ENCODE results near the gene PPOX.

DNA sequence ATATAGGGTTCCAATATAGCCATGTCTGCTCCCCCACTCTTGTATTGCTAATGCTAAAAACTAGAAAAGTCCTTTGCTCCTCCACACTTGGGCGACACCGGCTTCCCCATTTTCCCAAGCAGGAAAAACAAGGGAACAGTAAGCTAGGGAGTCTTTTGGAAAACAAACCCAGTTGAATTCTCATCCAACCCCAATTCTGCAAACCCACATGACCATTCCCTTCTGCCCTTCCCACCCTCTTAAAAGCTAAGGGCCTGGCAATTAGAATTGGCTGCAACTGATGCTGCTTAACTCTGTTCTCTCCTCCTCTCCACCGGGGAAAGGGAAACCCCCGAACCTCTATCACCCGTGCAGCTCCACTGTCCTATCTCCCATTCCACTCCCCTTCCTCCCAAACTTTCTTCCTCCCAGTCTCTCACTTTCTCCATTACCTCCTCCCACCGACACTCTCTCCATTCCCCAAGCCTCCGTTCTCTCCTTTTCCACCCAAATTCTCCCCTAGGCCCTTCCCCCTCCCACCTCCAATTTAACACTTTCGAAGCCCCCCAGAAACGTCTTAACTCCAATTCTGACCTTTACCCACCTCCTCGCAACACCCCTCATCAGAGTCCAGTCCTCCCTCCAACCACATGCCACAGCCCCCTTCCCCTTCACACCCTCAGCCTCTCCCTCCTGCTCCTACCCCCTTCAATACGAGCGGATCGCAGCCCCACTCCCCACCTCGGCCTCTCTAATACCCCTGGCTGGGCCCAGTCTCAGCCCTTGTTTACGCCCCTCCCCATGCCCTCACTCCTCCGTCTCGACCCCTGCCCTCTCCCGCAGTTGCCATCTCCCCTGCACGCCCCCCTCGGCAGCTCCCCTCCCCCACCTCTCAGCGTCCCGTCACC lies 34.5 kb upstream of the PPOX start:
- TF ChIP-seq SMC3 (IDR thresholded peaks at IDR 0.05; ENCODE audit: low read depth, low read length) (no peak), RFX5 (IDR thresholded peaks at IDR 0.05; ENCODE audit: low read length) (no peak), EZH2phosphoT487 (IDR thresholded peaks at IDR 0.05; ENCODE audit: borderline replicate concordance, low read depth) (no peak)
- TF ChIP-seq, protein P1, sequence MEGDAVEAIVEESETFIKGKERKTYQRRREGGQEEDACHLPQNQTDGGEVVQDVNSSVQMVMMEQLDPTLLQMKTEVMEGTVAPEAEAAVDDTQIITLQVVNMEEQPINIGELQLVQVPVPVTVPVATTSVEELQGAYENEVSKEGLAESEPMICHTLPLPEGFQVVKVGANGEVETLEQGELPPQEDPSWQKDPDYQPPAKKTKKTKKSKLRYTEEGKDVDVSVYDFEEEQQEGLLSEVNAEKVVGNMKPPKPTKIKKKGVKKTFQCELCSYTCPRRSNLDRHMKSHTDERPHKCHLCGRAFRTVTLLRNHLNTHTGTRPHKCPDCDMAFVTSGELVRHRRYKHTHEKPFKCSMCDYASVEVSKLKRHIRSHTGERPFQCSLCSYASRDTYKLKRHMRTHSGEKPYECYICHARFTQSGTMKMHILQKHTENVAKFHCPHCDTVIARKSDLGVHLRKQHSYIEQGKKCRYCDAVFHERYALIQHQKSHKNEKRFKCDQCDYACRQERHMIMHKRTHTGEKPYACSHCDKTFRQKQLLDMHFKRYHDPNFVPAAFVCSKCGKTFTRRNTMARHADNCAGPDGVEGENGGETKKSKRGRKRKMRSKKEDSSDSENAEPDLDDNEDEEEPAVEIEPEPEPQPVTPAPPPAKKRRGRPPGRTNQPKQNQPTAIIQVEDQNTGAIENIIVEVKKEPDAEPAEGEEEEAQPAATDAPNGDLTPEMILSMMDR (IDR thresholded peaks at IDR 0.05), result no peak
- TF ChIP-seq, protein P2, sequence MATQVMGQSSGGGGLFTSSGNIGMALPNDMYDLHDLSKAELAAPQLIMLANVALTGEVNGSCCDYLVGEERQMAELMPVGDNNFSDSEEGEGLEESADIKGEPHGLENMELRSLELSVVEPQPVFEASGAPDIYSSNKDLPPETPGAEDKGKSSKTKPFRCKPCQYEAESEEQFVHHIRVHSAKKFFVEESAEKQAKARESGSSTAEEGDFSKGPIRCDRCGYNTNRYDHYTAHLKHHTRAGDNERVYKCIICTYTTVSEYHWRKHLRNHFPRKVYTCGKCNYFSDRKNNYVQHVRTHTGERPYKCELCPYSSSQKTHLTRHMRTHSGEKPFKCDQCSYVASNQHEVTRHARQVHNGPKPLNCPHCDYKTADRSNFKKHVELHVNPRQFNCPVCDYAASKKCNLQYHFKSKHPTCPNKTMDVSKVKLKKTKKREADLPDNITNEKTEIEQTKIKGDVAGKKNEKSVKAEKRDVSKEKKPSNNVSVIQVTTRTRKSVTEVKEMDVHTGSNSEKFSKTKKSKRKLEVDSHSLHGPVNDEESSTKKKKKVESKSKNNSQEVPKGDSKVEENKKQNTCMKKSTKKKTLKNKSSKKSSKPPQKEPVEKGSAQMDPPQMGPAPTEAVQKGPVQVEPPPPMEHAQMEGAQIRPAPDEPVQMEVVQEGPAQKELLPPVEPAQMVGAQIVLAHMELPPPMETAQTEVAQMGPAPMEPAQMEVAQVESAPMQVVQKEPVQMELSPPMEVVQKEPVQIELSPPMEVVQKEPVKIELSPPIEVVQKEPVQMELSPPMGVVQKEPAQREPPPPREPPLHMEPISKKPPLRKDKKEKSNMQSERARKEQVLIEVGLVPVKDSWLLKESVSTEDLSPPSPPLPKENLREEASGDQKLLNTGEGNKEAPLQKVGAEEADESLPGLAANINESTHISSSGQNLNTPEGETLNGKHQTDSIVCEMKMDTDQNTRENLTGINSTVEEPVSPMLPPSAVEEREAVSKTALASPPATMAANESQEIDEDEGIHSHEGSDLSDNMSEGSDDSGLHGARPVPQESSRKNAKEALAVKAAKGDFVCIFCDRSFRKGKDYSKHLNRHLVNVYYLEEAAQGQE (IDR thresholded peaks at IDR 0.05; ENCODE audit: low read depth, low read length), result no peak
